HEK293T (cell line): ENCODE data around the gene LRRC43.

Experiments used
- ARNT ChIP-seq: fragments of 450-650 bp; IDR thresholded peaks from 2 replicates; pipeline ENCODE4 v1.6.1; 2017; ENCODE audit warnings: mild to moderate bottlenecking
- BHLHE40 ChIP-seq: fragments of 450-650 bp; IDR thresholded peaks from 2 replicates; pipeline ENCODE4 v1.6.1; 2016; ENCODE audit warnings: mild to moderate bottlenecking, moderate library complexity, borderline replicate concordance
- CTBP1 ChIP-seq: fragments of 450-650 bp; IDR thresholded peaks from 2 replicates; pipeline ENCODE4 v1.6.1; 2016; ENCODE audit warnings: borderline replicate concordance
- ELF4 ChIP-seq: fragments of 450-650 bp; IDR thresholded peaks from 2 replicates; pipeline ENCODE4 v1.6.1; 2017; ENCODE audit warnings: antibody characterized with exemption
- FOXK2 ChIP-seq: fragments of 450-650 bp; IDR thresholded peaks from 2 replicates; pipeline ENCODE4 v1.6.1; 2016; ENCODE audit warnings: mild to moderate bottlenecking
- FOXM1 ChIP-seq: fragments of 450-650 bp; IDR thresholded peaks from 2 replicates; pipeline ENCODE4 v1.6.1; 2017; ENCODE audit warnings: mild to moderate bottlenecking, borderline replicate concordance
- HDGF ChIP-seq: fragments of 450-650 bp; IDR thresholded peaks from 2 replicates; pipeline ENCODE4 v1.6.1; 2017; ENCODE audit warnings: antibody characterized with exemption, borderline replicate concordance
- LEF1 ChIP-seq: fragments of 450-650 bp; IDR thresholded peaks from 2 replicates; pipeline ENCODE4 v1.6.1; 2017; ENCODE audit warnings: mild to moderate bottlenecking, borderline replicate concordance
- SP1 ChIP-seq: fragments of 450-650 bp; IDR thresholded peaks from 2 replicates; pipeline ENCODE4 v1.6.1; 2017
- SUZ12 ChIP-seq: fragments of 450-650 bp; IDR thresholded peaks from 2 replicates; pipeline ENCODE4 v1.6.1; 2016; ENCODE audit warnings: mild to moderate bottlenecking
- TARDBP ChIP-seq: fragments of 450-650 bp; IDR thresholded peaks from 2 replicates; pipeline ENCODE4 v1.6.1; 2016
- ZNF384 ChIP-seq: fragments of 450-650 bp; IDR thresholded peaks from 2 replicates; pipeline ENCODE4 v1.6.1; 2016
- TF ChIP-seq, protein P1 (sequence below): fragments of 450-650 bp; IDR thresholded peaks from 2 replicates; pipeline ENCODE4 v1.6.1; 2016

DNA sequence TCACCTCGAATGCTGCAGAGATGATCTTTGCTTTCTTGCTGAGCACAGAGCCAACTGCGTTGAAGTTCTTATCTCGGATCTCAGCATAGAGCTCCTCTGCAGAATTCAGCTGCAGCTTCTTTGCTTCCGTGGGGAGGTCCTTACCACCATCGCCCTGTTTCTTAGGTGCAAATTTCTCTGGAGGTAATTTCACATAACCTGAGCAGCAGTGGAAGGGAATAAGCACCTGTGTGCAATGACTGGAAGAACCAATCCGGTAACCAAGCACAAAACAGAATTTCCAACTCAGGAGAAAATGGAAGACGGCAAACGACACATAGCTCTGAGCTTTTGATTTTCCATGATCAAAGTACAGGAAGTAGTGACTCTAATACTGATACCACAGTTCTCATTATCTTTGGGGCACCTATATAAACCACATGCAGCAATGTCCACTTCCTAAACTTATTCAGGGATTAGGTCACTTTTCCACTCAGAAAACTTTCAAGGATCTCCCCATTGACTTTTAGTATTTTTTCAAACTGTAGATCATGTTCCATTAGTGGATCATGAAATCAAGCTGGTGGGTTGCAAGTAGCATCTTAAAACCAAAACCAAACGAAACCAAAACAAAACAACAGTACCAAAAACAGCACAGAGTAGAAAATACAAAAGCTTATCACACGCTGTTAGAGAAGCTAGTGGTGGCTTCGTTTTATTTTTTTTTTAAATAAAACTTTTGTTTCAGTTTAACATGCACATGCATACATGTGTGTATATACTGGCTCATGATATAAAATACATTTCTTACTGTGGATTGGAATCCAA lies 61.8 kb downstream of the LRRC43 start:
- TF ChIP-seq FOXM1 (no peak), LEF1 (no peak), HDGF (no peak), BHLHE40 (no peak), TARDBP (no peak), CTBP1 (no peak), SP1 (no peak), FOXK2 (no peak), ZNF384 (no peak), ELF4 (no peak), ARNT (no peak), SUZ12 (no peak)
- TF ChIP-seq, protein P1, sequence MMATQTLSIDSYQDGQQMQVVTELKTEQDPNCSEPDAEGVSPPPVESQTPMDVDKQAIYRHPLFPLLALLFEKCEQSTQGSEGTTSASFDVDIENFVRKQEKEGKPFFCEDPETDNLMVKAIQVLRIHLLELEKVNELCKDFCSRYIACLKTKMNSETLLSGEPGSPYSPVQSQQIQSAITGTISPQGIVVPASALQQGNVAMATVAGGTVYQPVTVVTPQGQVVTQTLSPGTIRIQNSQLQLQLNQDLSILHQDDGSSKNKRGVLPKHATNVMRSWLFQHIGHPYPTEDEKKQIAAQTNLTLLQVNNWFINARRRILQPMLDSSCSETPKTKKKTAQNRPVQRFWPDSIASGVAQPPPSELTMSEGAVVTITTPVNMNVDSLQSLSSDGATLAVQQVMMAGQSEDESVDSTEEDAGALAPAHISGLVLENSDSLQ: no peak
